ENCODE results near the gene CBLC. TPM values are rescaled to one million over a fixed set of nuclear protein-coding genes. Genes with fewer than 3 reads are reported as not detected.

Gene CBLC
- total RNA-seq, 4 donors from 2014 or later = not detected

GRCh38 chr19:44800461-44800860 is 22.8 kb downstream of the CBLC start:
- Histone ChIP-seq H3K27ac (peak overlapping the region in 1 of 4 donors; percentile 29), H3K4me3 (no peak overlapping the region), H3K9me3 (peaks cover 0 to 6% (median 0%) of the 10 kb centered on the region in 4 donors), H3K27me3 (no peaks in the 10 kb centered on the region), H3K36me3 (no peaks in the 10 kb centered on the region), H3K4me1 (peaks cover 0 to 18% (median 0%) of the 10 kb centered on the region in 4 donors)
- WGBS, 2 donors = 0 to 3% methylated on average over 2 to 3 of the region's 3 CpGs
- TF ChIP-seq CTCF (IDR thresholded peaks at IDR 0.05) (peak; percentile 92 to 96 (median 94)), EP300 (IDR thresholded peaks at IDR 0.05) (no peak), POLR2A (IDR thresholded peaks at IDR 0.05) (no peak)
- peak; percentile 75 to 86 for DNase-seq (ENCODE audit: low spot score in 2 of 2)

GRCh38 chr19:44803442-44804428 is 26.0 kb downstream of the CBLC start:
- no peaks in the 10 kb centered on the region for H3K36me3 ChIP-seq
- WGBS, 2 donors = 81 to 89% methylated on average over 13 of the region's 13 CpGs

GRCh38 chr19:44806291-44806690 is 28.6 kb downstream of the CBLC start:
- H3K9me3 ChIP-seq = peaks cover 0 to 6% (median 0%) of the 10 kb centered on the region in 4 donors
- H3K27ac ChIP-seq = no peak overlapping the region
- no peak overlapping the region for H3K4me3 ChIP-seq
- no peak for DNase-seq (ENCODE audit: low spot score in 2 of 2)
- WGBS, 2 donors = 75% methylated on average over 7 of the region's 7 CpGs
- TF ChIP-seq CTCF (IDR thresholded peaks at IDR 0.05) = no peak
- TF ChIP-seq POLR2A (IDR thresholded peaks at IDR 0.05) = no peak
- no peak for TF ChIP-seq EP300 (IDR thresholded peaks at IDR 0.05)
- no peaks in the 10 kb centered on the region for H3K27me3 ChIP-seq
- peaks cover 0 to 39% (median 23%) of the 10 kb centered on the region in 4 donors for H3K4me1 ChIP-seq
- no peaks in the 10 kb centered on the region for H3K36me3 ChIP-seq

More at GRCh38 chr19:44803442-44804428, 26.0 kb downstream of the CBLC start:
- DNase-seq (ENCODE audit: low spot score in 2 of 2) = no peak
- H3K4me3 ChIP-seq = no peak overlapping the region
- H3K27ac ChIP-seq = no peak overlapping the region
- H3K9me3 ChIP-seq = peaks cover 0 to 6% (median 0%) of the 10 kb centered on the region in 4 donors
- H3K4me1 ChIP-seq = peaks cover 0 to 22% (median 8%) of the 10 kb centered on the region in 4 donors
- TF ChIP-seq CTCF (IDR thresholded peaks at IDR 0.05) = no peak
- no peaks in the 10 kb centered on the region for H3K27me3 ChIP-seq

GRCh38 chr19:44807162-44807561 is 29.5 kb downstream of the CBLC start:
- no peak overlapping the region for H3K4me3 ChIP-seq
- H3K36me3 ChIP-seq = peaks cover 0 to 4% (median 0%) of the 10 kb centered on the region in 3 donors
- no peaks in the 10 kb centered on the region for H3K27me3 ChIP-seq
- peaks cover 0 to 6% (median 0%) of the 10 kb centered on the region in 4 donors for H3K9me3 ChIP-seq
- H3K27ac ChIP-seq = peak overlapping the region in 2 of 4 donors; percentile 85 to 90
- no peak for DNase-seq (ENCODE audit: low spot score in 2 of 2)
- H3K4me1 ChIP-seq = peaks cover 0 to 48% (median 23%) of the 10 kb centered on the region in 4 donors
- 79 to 90% methylated on average over 4 to 5 of the region's 5 CpGs for WGBS, 2 donors
- no peak for TF ChIP-seq CTCF (IDR thresholded peaks at IDR 0.05)
- no peak for TF ChIP-seq EP300 (IDR thresholded peaks at IDR 0.05)
- TF ChIP-seq POLR2A (IDR thresholded peaks at IDR 0.05) = no peak
